Esophagus (tissue), 2 donors: ENCODE measurements around the gene CTNNA2. TPM values are rescaled to one million over a fixed set of nuclear protein-coding genes. Genes with fewer than 3 reads are reported as not detected.

ENCODE experiments used
- H3K27ac ChIP-seq, 2 donors: one replicate each; pipeline ENCODE4 v1.5.1; 2013; ENCODE audit warnings: low read depth in 2 of 2, mild to moderate bottlenecking in 2 of 2, inconsistent platforms in 1 of 2, low read length in 1 of 2, moderate library complexity in 1 of 2
- H3K27me3 ChIP-seq, 2 donors: one replicate each; pipeline ENCODE4 v1.6.1; 2013; ENCODE audit warnings: low read length in 2 of 2, control low read depth in 1 of 2, mild to moderate bottlenecking in 1 of 2; ENCODE audit not compliant: insufficient read depth in 2 of 2, control insufficient read depth in 1 of 2
- H3K36me3 ChIP-seq, 2 donors: one replicate each; pipeline ENCODE4 v1.6.1; 2013; ENCODE audit warnings: low read length in 1 of 2; ENCODE audit not compliant: control insufficient read depth in 2 of 2, insufficient read depth in 2 of 2
- H3K4me1 ChIP-seq, 2 donors: one replicate each; pipeline ENCODE4 v1.6.1; 2013; ENCODE audit warnings: low read length in 1 of 2; ENCODE audit not compliant: control insufficient read depth in 2 of 2, insufficient read depth in 2 of 2
- H3K4me3 ChIP-seq, 2 donors: one replicate each; pipeline ENCODE4 v1.5.1; 2013; ENCODE audit warnings: low read length in 2 of 2, mild to moderate bottlenecking in 2 of 2, low read depth in 1 of 2, moderate library complexity in 1 of 2
- H3K9me3 ChIP-seq, 2 donors: one replicate each; pipeline ENCODE4 v1.6.1; 2013; ENCODE audit warnings: mild to moderate bottlenecking in 2 of 2, low read depth in 1 of 2, low read length in 1 of 2, moderate library complexity in 1 of 2; ENCODE audit not compliant: control insufficient read depth in 2 of 2, insufficient read depth in 1 of 2
- WGBS, 2 donors: extraction: QIAGEN DNeasy Blood & Tissue Kit; methylation state at CpG; one replicate each; pipeline ENCODE4 v1.1.7; 2013; 5-methylcytosine and 5-hydroxymethylcytosine counted together
- polyA plus RNA-seq, 2 donors: library from polyadenylated mRNA; stranded (reverse); fragments of 200-250 nt; gene quantifications; one replicate each; pipeline ENCODE4 v1.2.3, GENCODE V29; 2013
- donor health status: healthy with polysubstance abuse.
- donor health status: Bipolar disorder and iron deficiency.

CTNNA2 gene
- polyA plus RNA-seq, 2 donors = 0.02 TPM; not detected in 1

DNA sequence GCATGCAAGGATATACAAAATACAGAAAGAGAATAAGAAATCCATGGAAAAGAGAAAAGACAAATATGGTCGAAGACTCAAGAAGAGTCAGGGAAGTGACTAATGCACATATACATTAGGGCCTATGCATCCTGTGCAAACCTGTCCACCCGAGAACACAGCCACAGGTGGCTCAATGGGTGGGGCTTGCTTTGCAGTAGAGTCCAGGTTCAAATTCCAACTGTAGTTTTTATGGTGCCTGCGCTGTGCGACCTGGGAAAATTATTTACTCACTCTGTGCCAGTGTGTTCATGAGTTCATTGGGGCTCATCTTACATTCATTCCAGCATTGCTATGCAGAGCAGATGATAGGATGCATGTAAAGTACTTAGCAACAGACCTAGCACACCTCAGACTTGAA is 244.7 kb downstream of the CTNNA2 start:
- Histone ChIP-seq H3K27me3 (no peaks in the 10 kb centered on the region), H3K27ac (no peak overlapping the region), H3K9me3 (no peaks in the 10 kb centered on the region), H3K36me3 (no peaks in the 10 kb centered on the region), H3K4me3 (no peak overlapping the region), H3K4me1 (no peaks in the 10 kb centered on the region)
- WGBS, 2 donors = 77 to 84% methylated on average over 4 of the region's 4 CpGs

DNA sequence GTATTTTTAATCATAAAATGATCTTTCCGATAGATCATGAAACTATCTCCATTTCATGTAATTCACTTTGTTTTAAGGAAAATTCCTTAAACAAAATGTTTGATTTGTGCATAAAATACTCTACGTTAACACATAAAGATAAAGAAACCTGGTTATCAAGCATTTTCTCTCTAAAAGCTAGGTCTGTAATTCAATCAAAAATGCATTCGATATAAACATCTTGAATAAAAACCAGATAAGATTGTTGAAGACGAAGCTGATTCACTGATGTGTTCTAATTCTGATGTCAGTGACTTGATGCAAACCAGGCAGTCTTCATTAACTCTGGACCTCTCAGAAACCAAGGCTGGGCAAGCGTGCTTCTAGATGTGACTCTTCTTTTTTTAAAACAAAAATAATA is 245.2 kb downstream of the CTNNA2 start:
- Histone ChIP-seq H3K27me3 (no peaks in the 10 kb centered on the region), H3K27ac (no peak overlapping the region), H3K9me3 (no peaks in the 10 kb centered on the region), H3K4me3 (no peak overlapping the region), H3K4me1 (no peaks in the 10 kb centered on the region), H3K36me3 (no peaks in the 10 kb centered on the region)
- 74 to 84% methylated on average over 5 of the region's 5 CpGs for WGBS, 2 donors

DNA sequence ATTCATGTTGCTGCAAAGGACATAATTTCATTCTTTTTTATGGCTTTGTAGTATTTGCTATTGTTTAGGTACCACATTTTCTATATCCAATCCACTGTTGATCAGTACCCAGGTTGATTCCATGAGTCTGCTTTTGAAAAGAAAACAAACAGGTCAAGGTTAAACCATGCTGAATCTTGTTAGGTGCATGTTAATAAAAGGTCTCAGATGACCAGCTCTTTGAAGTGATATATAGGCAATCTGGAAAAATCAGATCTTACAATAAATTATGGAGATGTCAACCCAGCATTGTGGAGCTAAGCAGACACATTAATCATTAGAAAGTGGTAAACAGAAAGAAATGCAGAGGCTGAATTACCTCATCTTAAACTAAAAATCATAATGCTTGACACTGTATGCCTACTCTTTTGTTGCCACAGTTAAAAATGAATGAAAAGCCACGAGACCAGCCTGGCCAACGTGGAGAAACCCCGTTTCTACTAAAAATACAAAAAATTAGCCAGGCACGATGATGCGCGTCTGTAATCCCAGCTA is 246.0 kb downstream of the CTNNA2 start:
- Histone ChIP-seq H3K9me3 (no peaks in the 10 kb centered on the region), H3K36me3 (no peaks in the 10 kb centered on the region), H3K27me3 (no peaks in the 10 kb centered on the region), H3K4me3 (no peak overlapping the region), H3K27ac (no peak overlapping the region), H3K4me1 (no peaks in the 10 kb centered on the region)
- WGBS, 2 donors = 67 to 70% methylated on average over 6 of the region's 6 CpGs

DNA sequence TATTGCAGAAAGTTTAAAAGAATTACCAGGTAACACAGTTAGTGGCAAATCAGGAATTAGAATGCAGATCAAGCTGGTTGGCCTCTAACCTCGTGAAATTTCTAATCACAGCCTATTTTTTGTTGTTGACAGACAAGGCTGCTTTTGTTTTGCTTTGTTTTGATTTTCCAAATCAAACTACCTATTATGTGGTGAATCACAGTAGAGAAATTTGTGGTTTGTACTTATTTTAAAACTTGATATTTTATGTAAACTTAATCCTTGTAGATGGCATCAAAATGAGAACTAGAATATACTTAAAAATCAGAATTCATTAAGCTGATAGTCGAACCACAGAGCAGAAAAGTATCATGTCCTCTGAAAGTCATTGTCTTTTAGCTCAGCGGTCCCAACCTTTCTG is 258.1 kb downstream of the CTNNA2 start:
- 67 to 68% methylated on average over 3 of the region's 3 CpGs for WGBS, 2 donors

GRCh38 chr2:79771493-79771892 is 258.6 kb downstream of the CTNNA2 start:
- Histone ChIP-seq H3K27ac (no peak overlapping the region), H3K4me1 (no peaks in the 10 kb centered on the region), H3K4me3 (no peak overlapping the region), H3K27me3 (no peaks in the 10 kb centered on the region), H3K36me3 (no peaks in the 10 kb centered on the region), H3K9me3 (peaks cover 0 to 4% of the 10 kb centered on the region in 2 donors)
- WGBS, 2 donors = 93% methylated on average over 3 of the region's 3 CpGs

More for the DNA sequence above, 258.1 kb downstream of the CTNNA2 start:
- no peaks in the 10 kb centered on the region for H3K36me3 ChIP-seq
- H3K27ac ChIP-seq = no peak overlapping the region
- H3K27me3 ChIP-seq = no peaks in the 10 kb centered on the region
- peaks cover 0 to 4% of the 10 kb centered on the region in 2 donors for H3K9me3 ChIP-seq
- H3K4me3 ChIP-seq = no peak overlapping the region
- no peaks in the 10 kb centered on the region for H3K4me1 ChIP-seq

DNA sequence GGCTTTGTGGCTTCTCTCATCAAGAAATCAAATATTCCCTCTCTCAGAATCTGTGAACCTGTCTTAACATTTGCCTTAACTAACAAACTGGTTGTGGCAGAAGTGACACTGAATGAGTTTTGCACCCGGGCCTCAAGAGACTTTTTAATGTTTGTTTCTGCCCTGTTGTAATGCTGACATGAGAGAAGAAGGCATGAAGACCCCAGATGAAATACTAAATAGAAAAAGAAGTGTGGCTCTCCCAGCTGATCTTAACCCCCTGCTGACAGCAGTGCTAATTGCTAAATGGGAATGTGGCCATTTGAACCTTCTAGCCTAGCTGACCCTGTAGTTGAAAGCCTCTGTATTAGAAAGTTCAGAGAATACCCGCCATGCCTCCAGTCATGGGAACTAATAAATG is 261.2 kb downstream of the CTNNA2 start:
- WGBS, 2 donors = 85 to 93% methylated on average over 2 of the region's 2 CpGs
- no peaks in the 10 kb centered on the region for H3K36me3 ChIP-seq
- H3K27me3 ChIP-seq = no peaks in the 10 kb centered on the region
- no peaks in the 10 kb centered on the region for H3K4me1 ChIP-seq
- H3K4me3 ChIP-seq = no peak overlapping the region
- H3K27ac ChIP-seq = no peak overlapping the region
- H3K9me3 ChIP-seq = no peaks in the 10 kb centered on the region

DNA sequence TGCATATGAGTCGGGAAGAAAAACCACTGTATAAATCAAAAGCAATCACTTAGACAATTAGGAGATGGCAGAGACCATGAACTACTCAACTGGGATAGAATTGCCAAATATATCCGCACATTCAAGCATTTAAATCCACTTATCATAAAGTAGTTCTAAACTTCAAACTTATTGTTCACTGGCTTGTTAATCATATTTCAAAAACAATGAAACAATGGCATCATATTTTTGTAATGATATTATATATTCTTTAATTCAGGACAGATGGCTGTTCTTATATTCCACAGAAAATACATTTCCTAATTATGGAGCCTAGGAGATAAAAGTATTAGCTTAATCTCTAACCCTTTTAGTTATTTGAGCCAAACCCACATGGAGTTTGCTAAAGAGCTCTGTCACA is 263.6 kb downstream of the CTNNA2 start:
- H3K9me3 ChIP-seq = no peaks in the 10 kb centered on the region
- no peaks in the 10 kb centered on the region for H3K27me3 ChIP-seq
- no peaks in the 10 kb centered on the region for H3K36me3 ChIP-seq
- no peak overlapping the region for H3K27ac ChIP-seq
- no peak overlapping the region for H3K4me3 ChIP-seq
- H3K4me1 ChIP-seq = no peaks in the 10 kb centered on the region
- 85 to 87% methylated on average over 2 of the region's 2 CpGs for WGBS, 2 donors

- Histone ChIP-seq H3K27me3 (no peaks in the 10 kb centered on the region), H3K4me3 (no peak overlapping the region), H3K4me1 (no peaks in the 10 kb centered on the region), H3K36me3 (no peaks in the 10 kb centered on the region), H3K9me3 (no peaks in the 10 kb centered on the region), H3K27ac (no peak overlapping the region)
- WGBS, 2 donors = 85 to 92% methylated on average over 1 of the region's 1 CpG
These were observed 267.9 kb downstream of the CTNNA2 start for GRCh38 chr2:79780781-79781180.

DNA sequence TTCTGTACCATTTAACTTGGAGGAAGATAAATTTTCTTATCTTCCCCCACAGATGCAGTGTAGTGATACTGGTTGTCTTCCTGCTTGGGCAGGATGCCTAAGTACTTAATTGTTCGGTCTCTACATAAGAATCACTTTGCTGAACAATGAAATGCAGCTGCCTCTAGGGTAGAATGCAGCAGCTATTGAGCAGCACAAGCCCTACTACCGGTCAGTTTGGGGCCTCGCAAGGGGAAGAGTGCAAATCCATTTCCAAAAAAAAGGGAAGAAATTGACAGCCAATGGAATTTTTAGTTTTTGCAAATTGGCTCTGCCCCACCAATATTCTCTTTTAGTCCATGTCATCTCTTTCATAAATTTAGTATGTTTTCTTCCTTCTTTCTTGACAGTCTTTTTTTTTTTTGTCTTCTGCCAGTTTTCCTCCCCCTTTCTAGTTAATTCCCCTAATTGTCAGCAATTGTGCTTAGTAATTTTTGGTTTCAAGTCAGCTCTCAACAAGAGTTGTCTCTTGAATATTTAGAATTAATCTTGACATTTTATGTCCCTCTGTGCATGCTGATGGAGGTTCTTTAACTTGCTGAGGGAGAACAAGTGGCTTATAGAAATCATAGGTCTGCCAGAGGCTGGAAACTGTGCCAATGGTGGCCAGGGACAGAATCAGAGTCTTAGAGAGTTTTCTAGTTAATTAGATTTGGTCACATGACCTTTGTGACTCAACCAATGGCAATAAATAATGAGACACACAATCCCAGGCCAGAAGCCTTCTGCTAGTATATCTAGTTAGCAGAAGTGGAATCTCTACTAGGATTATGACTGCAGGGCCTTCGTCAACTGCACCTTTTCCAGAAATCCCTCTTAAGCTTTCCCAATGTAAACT is 270.0 kb downstream of the CTNNA2 start:
- Histone ChIP-seq H3K36me3 (no peaks in the 10 kb centered on the region), H3K27ac (no peak overlapping the region), H3K4me3 (no peak overlapping the region), H3K27me3 (no peaks in the 10 kb centered on the region), H3K4me1 (no peaks in the 10 kb centered on the region), H3K9me3 (no peaks in the 10 kb centered on the region)
- 62 to 68% methylated on average over 4 of the region's 4 CpGs for WGBS, 2 donors
